ENCODE measurements around the gene TXLNB. TPM values are rescaled to one million over a fixed set of nuclear protein-coding genes. Genes with fewer than 3 reads are reported as not detected.

The TXLNB gene
- polyA plus RNA-seq, 1 of the 3 experiments (the other 2 are of a cell fraction) = 0.12 TPM

GRCh38 chr6:139335447-139336210, 43.8 kb upstream of the TXLNB start (continued):
- TF ChIP-seq GATA2 (CRISPR knock-in tag; IDR thresholded peaks at IDR 0.05) (no peak), FOSL2 (IDR thresholded peaks at IDR 0.05; ENCODE audit: borderline replicate concordance, low read depth) (no peak), POLR2AphosphoS5 (IDR thresholded peaks at IDR 0.05; ENCODE audit: low read depth, low read length) (no peak), NRF1 (IDR thresholded peaks at IDR 0.05; ENCODE audit: low read depth, low read length) (no peak)

- Histone ChIP-seq H3K27ac (ENCODE audit: low read depth in 2 of 2, low read length in 1 of 2) (peak overlapping the region in 1 of 2 experiments; percentile 55; a peak in 2 of 4 replicates), H3K9ac (peak overlapping the region; percentile 19; the same call in 1 of the 2 replicates), H4K20me1 (ENCODE audit: insufficient read depth) (no peaks in the 10 kb centered on the region), H3K27me3 (ENCODE audit: insufficient read depth) (no peaks in the 10 kb centered on the region; the same call in 1 of the 2 replicates), H3K79me2 (ENCODE audit: insufficient read depth) (no peaks in the 10 kb centered on the region), H2AFZ (ENCODE audit: low read depth) (peak overlapping the region; percentile 72), H3K4me3 (ENCODE audit: low read depth in 2 of 2, low read length in 1 of 2) (no peak overlapping the region), H3K4me2 (peak overlapping the region; percentile 33; the same call in 1 of the 2 replicates), H3F3A (replicated peaks; ENCODE audit: insufficient read depth) (peaks cover 7% of the 10 kb centered on the region), H3K4me1 (ENCODE audit: control insufficient read depth in 1 of 2, insufficient read depth in 2 of 2, low read depth in 1 of 2, low read length in 1 of 2) (peaks cover 0 to 7% of the 10 kb centered on the region in 2 experiments; a peak in 1 of 4 replicates), H3K9me3 (no peaks in the 10 kb centered on the region), H3K9me2 (no peaks in the 10 kb centered on the region), H3K36me3 (replicated peaks in 1 of 2; ENCODE audit: control insufficient read depth in 1 of 2, insufficient read depth in 2 of 2, low read length in 1 of 2) (no peaks in the 10 kb centered on the region)
- ChIA-PET CTCF (no interaction called here), POLR2A (no interaction called here)
- no peak for DNase-seq
- WGBS (ENCODE audit: low lambda C conversion rate) = 9% methylated on average over 5 of the region's 5 CpGs
- TF ChIP-seq FOSL2 (IDR thresholded peaks at IDR 0.05; ENCODE audit: borderline replicate concordance, low read depth) (peak; percentile 43; the same call in 1 of the 2 replicates), POLR2AphosphoS5 (IDR thresholded peaks at IDR 0.05; ENCODE audit: low read depth, low read length) (no peak), TCF12 (IDR thresholded peaks at IDR 0.05) (peak; percentile 9; the same call in 1 of the 2 replicates), ZBTB33 (IDR thresholded peaks at IDR 0.05; ENCODE audit: borderline replicate concordance, low read depth) (no peak)
Observed at GRCh38 chr6:139334806-139335446, 43.1 kb upstream of the TXLNB start.

DNA sequence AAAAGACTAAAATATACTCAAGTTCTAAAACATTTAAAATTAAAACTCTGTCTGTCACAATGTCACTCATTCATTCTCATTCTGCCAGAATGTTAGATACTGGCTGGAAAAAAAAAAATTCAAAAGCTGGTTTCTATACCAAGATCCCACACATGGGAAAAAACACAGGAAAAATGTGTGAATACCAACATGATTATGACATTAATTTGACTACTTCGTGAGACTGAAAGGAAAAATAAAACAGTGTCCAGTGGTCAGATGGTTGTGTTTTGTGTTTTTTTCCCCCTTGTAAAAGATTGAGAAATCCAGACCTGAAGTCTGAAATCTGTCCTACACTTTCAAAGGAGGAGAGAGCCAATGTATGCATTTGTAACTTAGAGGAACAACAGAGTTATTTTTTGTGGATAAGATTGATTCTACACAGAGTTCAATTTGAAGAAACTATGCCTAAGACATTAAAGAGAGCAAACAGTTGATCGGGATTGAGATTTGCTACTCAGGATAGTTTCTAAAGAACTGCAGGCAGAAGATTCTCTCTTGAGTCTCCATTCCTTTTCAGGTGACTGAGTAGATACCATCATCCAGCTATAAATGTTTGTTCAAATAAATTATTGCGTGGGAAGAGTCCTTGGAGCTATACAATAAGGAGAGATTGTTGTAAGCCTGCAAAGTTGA, 39.2 kb upstream of the TXLNB start:
- no peak overlapping the region for H3K9ac ChIP-seq
- TF ChIP-seq, protein P1, sequence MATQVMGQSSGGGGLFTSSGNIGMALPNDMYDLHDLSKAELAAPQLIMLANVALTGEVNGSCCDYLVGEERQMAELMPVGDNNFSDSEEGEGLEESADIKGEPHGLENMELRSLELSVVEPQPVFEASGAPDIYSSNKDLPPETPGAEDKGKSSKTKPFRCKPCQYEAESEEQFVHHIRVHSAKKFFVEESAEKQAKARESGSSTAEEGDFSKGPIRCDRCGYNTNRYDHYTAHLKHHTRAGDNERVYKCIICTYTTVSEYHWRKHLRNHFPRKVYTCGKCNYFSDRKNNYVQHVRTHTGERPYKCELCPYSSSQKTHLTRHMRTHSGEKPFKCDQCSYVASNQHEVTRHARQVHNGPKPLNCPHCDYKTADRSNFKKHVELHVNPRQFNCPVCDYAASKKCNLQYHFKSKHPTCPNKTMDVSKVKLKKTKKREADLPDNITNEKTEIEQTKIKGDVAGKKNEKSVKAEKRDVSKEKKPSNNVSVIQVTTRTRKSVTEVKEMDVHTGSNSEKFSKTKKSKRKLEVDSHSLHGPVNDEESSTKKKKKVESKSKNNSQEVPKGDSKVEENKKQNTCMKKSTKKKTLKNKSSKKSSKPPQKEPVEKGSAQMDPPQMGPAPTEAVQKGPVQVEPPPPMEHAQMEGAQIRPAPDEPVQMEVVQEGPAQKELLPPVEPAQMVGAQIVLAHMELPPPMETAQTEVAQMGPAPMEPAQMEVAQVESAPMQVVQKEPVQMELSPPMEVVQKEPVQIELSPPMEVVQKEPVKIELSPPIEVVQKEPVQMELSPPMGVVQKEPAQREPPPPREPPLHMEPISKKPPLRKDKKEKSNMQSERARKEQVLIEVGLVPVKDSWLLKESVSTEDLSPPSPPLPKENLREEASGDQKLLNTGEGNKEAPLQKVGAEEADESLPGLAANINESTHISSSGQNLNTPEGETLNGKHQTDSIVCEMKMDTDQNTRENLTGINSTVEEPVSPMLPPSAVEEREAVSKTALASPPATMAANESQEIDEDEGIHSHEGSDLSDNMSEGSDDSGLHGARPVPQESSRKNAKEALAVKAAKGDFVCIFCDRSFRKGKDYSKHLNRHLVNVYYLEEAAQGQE (IDR thresholded peaks at IDR 0.05; ENCODE audit: low read depth, low read length) = no peak
- no peak for TF ChIP-seq EZH2phosphoT487 (IDR thresholded peaks at IDR 0.05; ENCODE audit: borderline replicate concordance, low read depth)
- no peak for TF ChIP-seq TAF1 (IDR thresholded peaks at IDR 0.05; ENCODE audit: borderline replicate concordance, low read depth, low read length)
- no peak for TF ChIP-seq NRF1 (IDR thresholded peaks at IDR 0.05; ENCODE audit: low read depth, low read length)
- TF ChIP-seq GATA2 (CRISPR knock-in tag; IDR thresholded peaks at IDR 0.05) = no peak
- TF ChIP-seq POLR2AphosphoS5 (IDR thresholded peaks at IDR 0.05; ENCODE audit: low read depth, low read length) = no peak
- TF ChIP-seq YY1 (IDR thresholded peaks at IDR 0.05; ENCODE audit: low read depth) = no peak
- no peak for TF ChIP-seq SMC3 (IDR thresholded peaks at IDR 0.05; ENCODE audit: low read depth, low read length)
- TF ChIP-seq MEF2A (IDR thresholded peaks at IDR 0.05; ENCODE audit: borderline replicate concordance, low read depth) = no peak
- no peak for DNase-seq
- H3K79me2 ChIP-seq (ENCODE audit: insufficient read depth) = no peaks in the 10 kb centered on the region
- WGBS (ENCODE audit: low lambda C conversion rate) = 4% methylated on average over 3 of the region's 3 CpGs
- no peaks in the 10 kb centered on the region for H3K36me3 ChIP-seq (replicated peaks in 1 of 2; ENCODE audit: control insufficient read depth in 1 of 2, insufficient read depth in 2 of 2, low read length in 1 of 2)
- no peaks in the 10 kb centered on the region for H3K9me2 ChIP-seq
- no peaks in the 10 kb centered on the region for H3K9me3 ChIP-seq
- H3K27me3 ChIP-seq (ENCODE audit: insufficient read depth) = no peaks in the 10 kb centered on the region; the same call in 1 of the 2 replicates
- 0 out of 2 replicates have a peak overlapping the region, but pooled peaks have one; percentile 3 for H2AFZ ChIP-seq (ENCODE audit: low read depth)
- no peak overlapping the region for H3K27ac ChIP-seq (ENCODE audit: low read depth in 2 of 2, low read length in 1 of 2)
- H3K4me3 ChIP-seq (ENCODE audit: low read depth in 2 of 2, low read length in 1 of 2) = no peak overlapping the region
- POLR2A ChIA-PET = no interaction called here
- no peak overlapping the region for H3K4me2 ChIP-seq
- H3K4me1 ChIP-seq (ENCODE audit: control insufficient read depth in 1 of 2, insufficient read depth in 2 of 2, low read depth in 1 of 2, low read length in 1 of 2) = peaks cover 0 to 7% of the 10 kb centered on the region in 2 experiments; a peak in 1 of 4 replicates
- CTCF ChIA-PET = no interaction called here
- H3F3A ChIP-seq (replicated peaks; ENCODE audit: insufficient read depth) = peaks cover 7% of the 10 kb centered on the region
- H4K20me1 ChIP-seq (ENCODE audit: insufficient read depth) = no peaks in the 10 kb centered on the region
